GF-D8 (cell line): ENCODE measurements around the gene KIF16B.

Source experiments
- DNase-seq: peaks from one replicate; lab custom pipeline; 2025; lab: John Stamatoyannopoulos, UW

The KIF16B gene

DNA sequence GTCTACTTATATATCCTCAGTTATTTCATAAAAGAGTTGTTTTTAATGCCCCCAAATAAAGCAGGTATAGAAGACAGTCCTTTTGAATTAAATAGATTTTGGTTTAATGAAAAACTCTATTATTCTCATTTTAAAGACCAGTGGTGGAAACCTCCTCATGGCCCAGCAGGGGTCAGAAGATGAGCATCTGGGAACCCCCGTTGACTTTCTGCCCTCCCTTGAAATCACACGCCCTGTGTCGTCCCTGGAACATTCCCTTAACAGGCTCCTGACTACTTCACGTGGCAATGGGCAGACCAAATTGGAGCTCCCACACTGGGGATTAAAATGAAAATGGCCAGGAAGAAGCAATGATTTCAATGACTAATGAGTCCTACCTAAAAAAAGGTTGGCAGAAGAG is 220.9 kb downstream of the KIF16B start:
- DNase-seq = no peak

DNA sequence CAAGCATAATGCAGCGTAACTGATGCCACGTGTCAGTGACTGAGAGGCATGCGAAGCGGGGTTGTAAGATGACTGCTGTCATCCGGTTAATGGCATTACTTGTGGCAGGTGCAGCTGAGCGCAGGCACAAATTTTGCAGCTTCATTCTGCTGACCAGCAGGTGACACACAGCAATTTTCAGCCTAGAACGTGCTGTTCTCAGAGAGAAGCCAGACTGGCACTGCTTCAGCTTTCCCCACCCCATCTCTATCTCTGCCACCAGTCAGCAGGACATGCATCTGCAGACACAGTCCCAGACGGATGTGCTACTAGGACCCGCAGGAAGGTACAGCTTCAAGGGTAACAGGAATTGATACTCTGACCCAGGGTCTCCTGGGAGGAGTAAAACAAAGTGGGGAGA is 221.8 kb downstream of the KIF16B start:
- no peak for DNase-seq

DNA sequence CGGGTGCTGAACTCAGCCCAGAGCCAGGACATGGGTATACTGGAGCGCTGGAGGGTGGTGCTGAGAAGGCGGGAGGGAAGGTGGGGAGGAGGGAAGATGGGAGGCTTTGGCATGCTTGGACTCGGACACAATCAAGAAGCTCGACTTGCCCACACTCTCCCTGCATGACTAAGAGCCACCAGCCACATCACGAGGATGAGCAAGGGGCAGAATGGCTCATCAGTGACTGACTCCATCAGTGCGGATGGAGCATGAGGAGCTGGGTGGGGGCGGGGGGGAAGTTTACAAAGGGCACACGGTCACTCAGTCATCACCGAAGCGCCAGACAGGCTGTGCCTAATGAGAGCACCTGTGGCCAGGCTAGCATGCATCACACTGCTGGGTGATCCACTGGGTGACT is 222.8 kb downstream of the KIF16B start:
- no peak for DNase-seq

DNA sequence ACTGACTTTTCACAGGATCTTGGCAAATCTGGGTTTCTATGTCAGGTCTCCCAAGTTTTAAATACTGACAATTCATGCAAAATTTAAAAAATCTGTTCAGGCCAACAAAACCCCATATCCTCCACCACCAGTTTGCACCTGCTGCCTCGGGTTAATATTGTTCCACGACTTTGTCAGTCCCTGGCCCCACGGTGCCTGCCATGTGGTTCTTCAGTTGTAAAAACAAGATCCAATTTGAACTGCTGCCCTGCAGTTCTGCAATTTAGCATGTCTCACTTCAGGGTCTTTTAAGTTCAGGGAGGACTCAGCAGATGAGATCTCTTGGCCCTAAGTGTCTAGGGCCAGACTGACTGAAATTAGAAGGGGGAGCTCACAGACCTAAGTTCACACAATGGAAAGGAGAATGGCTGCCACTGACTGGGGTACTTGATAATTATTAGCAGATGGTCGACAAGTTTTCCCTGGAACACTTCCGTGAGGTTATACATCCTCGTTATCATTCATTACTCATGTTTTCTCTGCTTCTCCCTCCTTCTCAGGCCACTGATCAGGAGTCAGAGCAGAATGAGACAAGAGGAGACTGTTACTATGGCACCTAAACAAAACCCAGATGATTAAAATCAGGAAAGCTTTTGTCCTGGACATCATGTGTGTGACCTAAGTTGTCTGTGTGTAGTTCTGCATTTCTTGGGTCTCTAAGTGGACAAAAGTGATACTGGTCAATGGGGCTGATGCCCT is 223.6 kb downstream of the KIF16B start:
- DNase-seq = no peak

DNA sequence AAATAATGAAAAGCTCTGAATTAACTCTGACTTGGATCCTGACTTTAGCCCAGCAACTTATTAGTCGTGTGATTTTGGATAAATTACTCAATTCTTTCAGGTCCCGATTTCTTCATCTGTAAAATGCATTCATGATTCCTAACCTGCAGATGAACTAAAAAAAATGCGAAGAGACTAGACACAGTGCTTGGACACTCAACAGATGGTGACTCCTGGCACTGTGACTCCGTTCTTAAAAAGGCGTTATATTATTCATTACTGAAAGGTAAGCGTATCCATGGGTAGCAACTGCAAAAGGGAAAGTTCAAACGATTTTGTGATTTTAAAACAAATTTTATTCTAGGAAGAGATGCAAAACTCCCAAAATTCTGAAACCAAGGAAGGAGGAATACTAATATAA is 226.3 kb downstream of the KIF16B start:
- DNase-seq = no peak

DNA sequence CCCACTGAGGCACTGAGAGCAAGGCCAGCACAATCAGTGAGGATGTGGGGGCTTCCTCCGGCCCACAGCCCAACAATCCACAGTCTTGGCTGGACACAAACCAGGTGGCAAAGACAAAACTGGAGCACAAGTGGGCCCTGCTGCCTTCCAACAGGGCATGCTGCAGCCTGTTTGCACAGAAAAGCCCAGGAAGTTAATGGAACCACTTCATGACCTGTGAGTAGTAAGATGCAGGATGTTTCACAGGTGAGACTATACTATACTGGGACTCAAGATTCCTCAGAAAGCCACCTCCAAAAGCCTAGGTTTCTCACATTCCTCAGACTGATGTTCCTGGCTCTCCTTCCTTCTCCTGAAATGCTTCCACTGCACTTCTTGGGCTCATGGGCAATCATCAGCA is 235.5 kb downstream of the KIF16B start:
- no peak for DNase-seq

DNA sequence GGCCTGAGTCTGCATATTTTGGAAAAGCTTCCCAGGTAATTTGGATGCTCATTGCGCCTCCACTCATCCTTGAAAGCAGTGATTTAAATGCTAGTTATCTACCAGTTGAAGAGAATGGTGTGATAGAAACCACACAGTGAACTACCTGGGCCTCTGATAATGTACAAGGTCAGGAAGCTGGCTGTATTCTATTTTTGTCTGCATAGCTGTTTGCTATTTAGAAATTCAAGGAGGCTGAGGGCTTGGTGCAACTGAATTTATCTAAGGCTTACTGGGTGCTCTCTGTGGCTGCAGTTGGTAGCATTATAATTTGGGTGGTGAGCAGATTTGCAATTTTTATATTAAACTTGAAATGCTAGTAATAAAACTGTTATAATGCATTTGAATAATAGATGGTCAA is 245.6 kb downstream of the KIF16B start:
- no peak for DNase-seq

DNA sequence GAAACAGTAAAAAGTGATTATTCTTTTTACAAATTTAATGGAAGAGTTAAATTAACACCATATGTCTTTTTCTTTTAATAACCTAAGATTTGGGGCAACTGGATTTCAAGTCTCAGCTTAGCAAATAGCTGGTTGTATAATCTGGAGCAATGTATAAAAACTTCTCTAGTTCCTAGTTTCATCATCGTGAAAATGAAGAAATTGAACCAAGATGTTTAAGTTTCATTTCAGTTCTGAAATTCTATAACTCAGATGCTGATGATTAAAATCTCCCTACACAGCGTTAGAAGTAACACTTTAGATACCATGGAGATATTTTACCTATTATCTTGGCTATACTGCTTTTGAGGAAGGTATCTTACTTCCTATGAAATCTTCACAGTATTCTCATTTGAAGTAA is 252.0 kb downstream of the KIF16B start:
- DNase-seq = no peak

DNA sequence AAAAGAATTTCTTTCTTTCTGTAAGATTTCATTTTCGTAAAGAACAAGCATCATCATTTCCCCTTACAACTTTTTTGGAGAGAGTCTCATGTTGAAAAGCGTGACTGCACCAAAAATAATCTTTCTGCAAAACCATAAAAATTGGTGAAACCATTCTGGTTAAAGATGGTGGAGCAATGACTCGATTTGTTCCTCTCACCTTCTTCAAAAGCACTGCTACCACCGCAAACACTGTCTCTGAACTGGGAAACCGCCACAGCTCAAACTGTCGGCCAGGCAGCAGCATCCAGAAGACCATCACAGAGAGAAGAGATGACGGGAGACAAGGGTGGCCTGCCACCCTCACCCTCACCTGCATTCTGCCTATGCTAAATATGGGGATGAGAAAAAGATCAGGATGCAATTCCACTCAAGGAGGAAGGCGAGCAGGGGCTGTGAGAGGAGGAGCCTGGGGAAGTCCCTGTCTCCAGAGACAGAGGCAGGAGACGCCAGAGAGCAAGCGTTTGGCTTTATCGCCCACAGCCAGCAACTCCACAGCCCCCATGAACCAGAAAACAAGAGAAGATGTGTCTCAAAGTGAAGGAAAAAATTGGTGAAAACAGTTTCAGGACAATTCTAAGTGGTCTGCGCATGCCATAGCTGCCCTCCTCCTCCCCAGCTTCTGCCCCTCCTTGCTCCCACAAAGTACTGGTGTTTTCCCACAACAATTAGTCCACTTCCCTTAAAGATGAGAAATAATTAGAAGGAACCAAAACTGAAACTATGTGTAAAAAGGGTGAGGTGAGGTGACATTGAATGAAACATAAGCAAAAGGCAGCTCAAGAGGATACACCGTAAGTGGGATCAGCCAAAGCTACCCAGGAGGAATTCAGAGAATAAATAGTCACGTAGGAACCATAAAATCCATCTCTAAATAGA is 255.5 kb downstream of the KIF16B start:
- no peak for DNase-seq

DNA sequence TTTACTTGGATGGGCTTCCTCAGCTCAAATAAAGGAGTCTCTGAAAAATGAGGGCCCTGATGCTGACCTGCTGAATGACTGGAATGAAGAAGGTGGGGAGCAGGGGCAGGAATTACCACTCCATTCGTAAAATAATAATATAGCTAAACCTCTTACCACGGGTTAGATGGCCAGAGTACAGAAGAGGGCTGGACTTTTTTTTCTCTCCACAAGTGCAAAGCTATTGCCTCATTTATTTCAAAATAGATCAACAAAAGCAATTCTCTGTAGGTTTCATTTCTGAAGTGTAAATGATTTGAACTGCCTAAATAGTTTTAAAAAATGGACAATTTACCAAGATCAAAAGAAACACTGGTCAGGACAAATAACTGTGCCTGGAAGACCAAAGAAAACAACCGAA is 256.7 kb downstream of the KIF16B start:
- no peak for DNase-seq

DNA sequence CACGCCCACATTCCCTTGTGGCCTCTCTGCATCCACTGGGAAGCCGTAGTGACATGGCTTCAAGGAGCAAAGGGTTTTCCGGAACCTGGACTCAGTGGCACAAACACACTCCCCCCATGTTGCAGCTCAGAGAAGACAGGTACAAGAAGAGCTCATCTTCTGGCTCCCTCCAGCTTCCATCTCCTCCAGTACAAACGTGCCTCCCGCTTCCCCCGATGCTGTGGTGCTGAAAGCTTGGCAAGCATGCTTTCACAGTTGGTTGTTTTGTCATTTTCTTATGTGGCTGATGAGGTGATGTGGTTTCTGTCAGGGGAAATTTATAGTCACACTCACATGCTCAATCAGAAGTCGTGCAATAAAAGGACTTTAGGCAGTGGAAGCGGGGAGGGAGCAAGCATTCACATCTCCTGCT is 258.5 kb downstream of the KIF16B start:
- no peak for DNase-seq

DNA sequence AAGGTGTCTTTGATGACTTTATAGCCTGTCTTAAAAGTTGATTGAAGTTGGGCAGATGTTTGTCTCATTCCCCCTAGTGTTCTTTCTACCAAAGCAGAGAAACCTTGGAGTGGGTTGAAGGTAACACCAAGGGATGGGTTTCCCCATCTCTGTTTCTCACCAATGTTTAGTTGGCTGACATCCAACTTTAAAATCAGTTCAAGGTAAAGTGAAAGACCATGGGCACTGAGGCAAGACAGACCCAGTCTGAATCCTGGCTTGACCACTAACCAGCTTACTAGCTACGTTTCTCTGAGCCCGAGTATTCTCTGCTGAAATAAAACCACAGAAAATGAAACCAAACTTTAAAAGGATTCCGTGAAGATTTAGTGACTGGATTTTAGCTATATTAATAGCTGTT is 258.9 kb downstream of the KIF16B start:
- DNase-seq = no peak

DNA sequence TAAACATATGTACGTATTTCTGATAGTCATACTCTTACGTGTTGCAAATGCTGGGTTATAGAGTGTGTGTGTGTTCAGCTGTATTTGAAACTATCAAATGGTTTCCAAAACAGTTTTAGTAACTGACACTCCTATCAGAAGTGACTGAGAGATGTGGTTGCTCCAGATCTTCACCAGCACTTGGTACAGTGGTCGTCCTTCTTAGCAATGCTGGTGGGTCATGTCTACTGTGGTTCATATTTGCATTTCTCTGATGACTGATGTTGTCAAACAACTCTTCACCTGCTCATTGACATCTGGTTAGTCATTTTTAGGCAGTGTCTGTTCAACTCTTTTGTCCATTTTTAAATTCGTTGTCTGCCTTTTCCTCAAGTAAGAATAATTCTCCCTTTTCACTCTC is 259.3 kb downstream of the KIF16B start:
- DNase-seq = no peak

DNA sequence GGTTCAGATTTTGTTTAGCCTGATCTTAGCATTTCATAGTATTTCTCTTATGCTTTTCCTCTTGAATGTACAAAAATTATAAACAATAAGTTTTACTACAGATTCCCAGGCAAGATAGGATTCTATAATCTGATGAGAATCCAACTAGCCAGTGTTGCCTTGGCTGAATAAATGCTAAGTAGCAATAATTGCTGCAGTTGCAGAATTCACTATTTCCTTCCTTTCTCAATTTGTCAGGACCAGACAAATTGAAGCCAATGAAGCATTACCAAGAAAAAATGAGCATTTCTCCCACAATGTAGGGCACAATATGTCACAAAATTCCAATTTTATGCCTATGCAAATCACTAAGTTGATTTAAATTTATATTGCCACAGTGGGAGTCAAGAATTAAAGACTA is 260.2 kb downstream of the KIF16B start:
- DNase-seq = no peak

DNA sequence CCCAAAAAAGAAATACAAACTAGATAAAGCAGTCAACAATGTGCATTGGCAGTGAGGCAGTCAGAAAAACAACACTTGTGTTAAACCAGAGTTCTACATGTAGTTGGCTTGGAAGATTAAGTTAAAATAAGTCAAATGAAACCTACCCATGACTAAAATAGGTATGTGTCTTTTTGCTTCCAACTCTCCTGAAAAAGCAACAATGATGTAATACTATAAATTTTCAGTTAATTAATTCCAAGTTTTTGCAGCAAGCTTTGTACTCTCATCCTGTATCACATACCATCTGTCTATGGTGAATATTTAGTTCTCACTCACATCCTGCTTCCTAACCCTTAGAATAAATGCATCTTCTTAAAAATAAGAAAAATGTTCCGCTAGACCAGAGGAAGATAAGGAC is 261.5 kb downstream of the KIF16B start:
- DNase-seq = no peak

DNA sequence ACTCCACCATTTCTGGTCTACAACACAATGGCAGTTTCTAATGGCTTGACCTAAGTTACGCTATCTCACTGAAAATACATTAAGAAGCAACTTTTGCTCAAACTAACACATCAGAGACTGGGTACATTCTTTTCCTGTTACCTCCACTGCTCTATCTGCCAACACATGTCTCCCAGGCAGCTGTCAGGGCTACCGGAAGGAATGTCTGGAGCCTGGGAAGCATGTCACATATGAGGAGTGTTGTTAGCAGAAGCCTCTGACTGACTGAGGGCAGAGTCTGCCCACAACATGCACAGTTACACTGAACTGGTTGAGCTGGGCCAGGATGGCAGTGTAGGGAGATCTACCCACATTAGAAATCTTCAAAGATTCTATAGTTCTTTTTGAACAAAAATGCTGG is 264.5 kb downstream of the KIF16B start:
- DNase-seq = no peak

DNA sequence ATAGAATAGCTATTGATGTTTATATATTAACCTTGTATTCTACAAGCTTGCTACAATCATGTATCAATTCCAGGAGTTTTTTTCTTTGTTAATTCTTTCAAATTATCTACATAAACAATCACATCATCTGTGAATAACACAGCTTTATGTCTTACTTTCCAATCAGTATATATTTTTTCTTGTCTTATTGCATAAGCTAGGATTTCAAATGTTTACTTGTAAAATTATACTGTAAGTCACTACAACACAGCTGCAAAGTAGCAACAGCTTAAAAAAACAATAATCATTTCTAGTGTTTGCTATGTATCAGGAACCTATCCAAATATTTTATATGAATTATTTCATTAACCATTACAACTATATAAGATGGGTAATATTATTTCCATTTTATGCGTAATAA is 270.4 kb downstream of the KIF16B start:
- DNase-seq = no peak

DNA sequence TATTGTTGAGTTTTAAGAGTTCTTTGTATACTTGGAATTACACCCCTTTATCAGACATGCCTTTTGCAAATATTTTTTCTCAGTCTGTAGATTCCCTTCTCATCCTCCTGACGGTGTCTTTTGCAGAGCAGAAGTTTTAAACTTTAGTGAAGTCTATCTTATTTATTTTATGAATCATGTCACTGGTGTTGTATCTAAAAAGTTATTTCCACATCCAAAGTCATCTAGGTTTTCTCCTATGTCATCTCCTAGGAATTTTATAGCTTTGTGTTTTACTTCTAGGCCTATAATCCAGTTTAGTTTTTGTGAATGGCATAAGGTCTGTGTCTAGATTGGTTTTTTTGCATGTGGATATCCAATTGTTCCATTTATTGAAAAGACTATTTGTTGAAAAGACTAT is 271.3 kb downstream of the KIF16B start:
- no peak for DNase-seq

DNA sequence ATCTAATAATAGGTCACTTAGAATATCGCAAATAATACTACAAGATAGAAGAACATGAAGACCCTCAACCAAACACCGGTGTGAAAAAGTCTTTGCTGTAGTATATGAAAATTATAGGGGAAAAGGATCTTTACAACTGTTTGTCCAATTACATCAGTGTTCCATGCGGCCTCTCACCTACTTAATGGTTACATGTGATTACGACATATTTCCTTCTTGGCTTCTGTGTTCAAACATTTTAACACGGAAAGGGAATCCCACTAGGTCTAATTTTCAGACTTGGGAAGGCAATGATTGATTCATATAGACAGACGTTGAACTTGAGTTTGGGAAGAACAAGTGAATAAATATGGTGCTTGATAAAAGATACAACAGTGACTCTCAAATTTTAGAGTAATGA is 273.4 kb downstream of the KIF16B start:
- DNase-seq = no peak

DNA sequence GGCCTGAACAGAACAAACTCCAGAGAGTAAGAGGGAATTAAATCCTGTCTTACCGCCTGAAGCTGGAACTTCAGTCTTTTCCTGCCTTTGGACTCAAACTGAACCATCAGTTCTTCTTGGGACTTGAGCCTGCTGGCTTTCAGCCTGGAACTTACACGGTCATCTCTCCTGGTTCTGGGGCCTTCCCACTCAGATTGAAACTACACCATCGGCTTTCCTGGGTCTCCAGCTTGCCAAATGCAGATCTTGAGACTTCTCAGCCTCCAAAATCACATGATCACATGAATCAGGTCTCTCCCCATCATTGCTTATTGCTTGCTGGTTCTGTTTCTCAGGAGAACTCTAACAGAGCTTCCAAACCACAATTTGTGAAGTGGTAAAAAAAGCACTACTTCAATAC is 276.3 kb downstream of the KIF16B start:
- no peak for DNase-seq

DNA sequence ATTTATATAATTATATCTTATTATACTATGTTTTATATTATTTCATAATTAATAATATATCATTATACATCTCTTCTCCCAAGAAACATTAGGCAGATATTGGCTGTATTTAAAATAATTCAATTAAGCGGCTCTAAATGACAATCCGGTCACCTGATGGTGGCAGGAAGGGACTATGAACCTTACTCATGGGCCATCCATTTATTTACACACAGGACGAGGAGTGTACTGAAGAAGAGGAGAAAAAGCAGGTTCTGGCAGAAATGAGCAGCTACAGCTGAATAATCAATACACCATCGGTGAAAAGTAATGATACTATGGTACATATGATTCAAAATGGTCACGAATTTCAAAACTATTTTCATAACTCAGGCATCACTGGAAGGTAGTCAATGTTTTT is 277.7 kb downstream of the KIF16B start:
- no peak for DNase-seq

DNA sequence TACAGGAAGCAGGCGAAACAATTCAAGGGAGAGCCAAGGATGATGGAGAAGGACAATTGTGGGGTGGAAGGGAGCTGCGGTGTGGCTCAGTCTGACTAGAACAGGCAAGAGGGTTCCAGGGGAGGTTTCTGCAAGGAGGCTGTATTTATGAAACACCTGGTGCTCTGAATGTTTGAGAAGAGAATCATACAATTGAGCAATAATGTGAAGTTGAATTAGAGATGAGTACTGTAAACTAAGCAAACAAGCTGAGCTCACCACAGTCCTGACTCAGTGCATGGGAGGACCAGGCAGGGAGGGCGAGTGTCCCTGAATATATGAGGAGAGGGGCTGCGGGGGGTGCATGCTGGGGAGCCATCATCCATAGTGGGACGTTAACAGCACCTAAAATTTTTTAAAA is 279.7 kb downstream of the KIF16B start:
- DNase-seq = no peak

DNA sequence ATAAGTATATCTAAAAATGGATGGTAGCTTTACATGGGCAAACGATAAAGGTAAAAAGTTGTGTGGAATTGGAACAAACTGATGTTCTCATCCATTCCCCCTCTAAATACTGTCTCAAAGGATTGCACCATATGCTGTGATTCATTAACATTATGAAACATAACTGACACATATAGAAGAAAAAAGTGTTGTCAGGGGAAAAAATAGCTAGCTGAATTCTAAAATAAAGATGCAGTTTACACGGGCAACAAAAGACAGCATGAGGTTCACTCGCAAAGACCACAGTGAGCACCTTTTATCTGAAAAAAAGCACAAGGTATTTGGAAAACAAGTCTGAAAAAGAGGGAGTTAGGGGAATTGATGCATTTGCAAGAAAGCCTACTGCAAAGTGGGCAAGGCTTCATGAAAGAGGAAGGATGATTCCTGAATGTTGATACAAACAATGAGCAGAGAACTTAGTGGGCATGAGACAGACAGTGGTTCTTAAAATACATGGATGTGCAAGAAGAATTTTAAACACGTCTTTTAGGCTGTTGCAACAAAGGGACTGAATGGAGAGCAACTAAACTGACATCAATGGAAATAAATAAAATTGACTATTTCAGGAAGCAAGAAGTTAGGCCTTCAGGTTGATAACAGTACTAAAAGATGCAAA is 280.9 kb downstream of the KIF16B start:
- no peak for DNase-seq
